ENCODE data around the gene INPP5F. TPM values are rescaled to one million over a fixed set of nuclear protein-coding genes. Genes with fewer than 3 reads are reported as not detected.
"Not testable (repeated sequence)": the region's sequence is repeated elsewhere in the genome, so short reads cannot be mapped to it uniquely, and the experiment has no call there.

INPP5F gene
- total RNA-seq, 1 experiment from 2014 or later: 7.9 TPM

DNA sequence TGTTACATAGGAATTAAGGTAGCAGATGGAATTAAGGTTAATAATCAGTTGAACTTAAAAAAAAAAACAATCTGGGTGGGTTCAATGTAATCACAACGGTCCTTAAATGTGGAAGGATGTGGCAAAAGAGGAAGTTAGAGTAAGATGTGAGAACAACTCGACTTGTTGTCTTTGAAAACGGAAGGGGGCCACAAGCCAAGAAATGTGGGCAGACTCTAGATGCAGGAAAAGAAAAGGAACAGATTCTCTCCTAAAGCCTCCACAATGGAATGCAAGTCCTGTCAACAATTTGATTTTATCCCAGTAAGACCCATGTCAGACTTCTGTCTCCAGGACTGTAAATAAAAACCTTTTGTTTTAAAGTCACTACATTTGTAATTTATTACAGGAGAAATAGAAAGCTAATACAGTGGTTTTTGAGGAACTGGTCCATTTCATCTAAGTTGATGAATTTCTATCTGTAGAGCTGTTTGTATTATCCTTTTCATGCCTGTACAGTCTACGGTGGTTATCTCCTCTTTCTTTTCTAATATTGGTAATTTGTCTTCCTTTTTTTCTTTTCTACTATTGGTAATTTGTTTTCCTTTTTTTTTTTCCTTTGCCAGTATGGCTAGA, 138.2 kb downstream of the INPP5F start:
- DNase-seq (ENCODE audit: low read depth): no peak

DNA sequence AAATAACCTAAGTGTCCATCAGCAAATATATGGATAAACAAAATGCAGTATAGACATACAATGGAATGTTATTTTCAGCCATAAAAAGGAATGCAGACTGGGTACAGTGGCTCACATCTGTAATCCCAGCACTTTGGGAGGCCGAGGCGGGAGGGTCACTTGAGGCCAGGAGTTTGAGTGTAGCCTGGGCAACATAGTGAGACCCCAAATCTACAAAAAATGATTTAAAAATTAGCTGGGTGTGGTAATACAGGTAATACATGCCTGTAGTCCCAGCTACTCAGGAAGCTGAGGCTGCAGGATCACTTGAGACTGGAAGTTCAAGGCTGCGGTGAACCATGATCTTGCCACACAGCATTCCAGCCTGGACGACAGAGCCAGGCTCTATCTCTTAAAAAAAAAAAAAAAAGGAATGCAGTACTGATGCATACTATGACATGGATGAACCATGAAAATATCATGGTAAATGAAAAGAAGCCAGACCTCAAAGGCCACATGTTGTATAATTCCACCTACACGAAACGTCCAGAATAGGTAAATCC, 139.9 kb downstream of the INPP5F start:
- DNase-seq (ENCODE audit: low read depth): no peak

DNA sequence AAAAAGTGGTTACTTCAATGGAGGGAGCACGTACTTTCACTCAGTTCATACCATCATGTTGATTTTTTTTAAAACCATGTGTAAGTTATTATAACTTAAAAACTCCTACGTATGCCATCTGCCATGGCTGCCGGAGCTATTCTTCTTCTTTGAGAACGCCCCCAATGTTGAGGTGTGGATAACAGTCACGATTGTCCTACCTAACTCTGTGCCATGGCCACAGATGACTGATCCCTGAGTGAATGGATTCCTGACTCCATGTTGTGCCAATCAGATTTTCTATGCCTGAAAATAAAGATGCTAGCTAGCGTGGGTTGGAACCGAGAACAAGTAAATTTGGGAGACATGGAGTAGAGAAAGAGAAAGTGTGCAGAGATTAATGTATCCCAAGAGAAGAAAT, 141.5 kb downstream of the INPP5F start:
- DNase-seq (ENCODE audit: low read depth): no peak

DNA sequence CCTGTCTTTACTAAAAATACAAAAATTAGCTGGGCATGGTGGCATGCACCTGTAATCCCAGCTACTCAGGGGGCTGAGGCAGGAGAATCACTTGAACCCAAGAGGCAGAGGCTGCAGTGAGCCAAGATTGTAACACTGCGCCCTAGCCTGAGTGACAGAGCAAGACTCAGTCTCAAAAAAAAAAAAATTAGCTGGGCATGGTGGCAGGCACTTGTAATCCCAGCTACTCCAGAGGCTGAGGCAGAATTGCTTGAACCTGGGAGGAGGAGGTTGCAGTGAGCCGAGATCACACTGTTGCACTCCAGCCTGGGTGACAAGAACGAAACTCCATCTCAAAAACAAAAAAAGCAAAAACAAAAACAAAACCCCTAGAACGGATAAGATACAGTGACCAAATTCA, 143.5 kb downstream of the INPP5F start:
- DNase-seq (ENCODE audit: low read depth): not testable (repeated sequence)

DNA sequence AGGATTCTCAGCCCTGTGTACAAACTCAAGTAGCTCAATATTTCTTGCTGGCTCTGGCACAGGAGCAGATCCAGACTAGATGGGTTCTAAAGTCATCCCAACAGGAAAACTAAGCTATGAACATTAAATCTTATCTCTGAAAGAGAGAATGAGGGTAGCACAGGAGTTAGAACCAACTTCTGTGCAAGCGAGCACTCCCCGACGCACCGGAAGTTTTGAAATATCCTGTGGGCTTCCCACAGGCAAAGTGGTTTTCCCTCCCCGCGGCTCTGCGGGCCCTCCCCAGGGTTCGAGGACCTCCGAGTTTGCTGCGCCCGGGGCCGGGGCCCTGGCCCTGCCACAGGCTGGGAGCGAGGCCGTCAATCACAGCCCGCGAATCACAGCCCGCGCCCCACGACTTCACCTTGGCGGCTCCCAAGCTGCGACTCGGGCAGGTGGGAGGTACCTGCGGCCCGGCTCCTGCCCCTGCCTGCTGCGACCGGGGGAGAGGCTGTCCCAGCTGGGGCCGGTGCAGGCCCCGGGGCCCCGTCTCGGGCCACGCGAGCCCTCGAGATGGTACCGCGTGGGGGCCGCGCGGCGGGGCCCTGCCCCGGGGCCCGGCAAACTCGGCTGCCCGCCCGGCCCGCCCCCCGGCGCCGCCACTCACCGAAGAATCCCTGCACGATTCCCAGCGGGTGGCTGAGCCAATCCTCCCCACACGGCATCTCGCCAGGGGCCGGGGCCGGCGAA, 146.2 kb downstream of the INPP5F start:
- DNase-seq (ENCODE audit: low read depth): peak; percentile 19

DNA sequence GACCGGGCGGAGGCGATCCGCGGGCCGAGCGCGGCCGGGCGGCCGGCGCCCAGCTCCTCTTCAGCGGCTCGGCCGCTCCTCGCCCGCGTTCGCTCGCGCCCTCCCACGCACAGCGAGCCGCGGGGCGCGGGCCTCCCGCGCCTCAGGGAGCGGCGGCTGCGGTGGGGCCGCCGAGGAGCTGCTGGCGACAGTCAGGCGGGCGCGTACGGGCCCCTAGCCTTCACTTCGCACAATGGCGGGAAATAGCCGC, 146.7 kb downstream of the INPP5F start, which contains the start of gene MCMBP:
TSS of gene MCMBP (minus strand) at position 234 of the 250 bp plus-strand sequence. CDS start 259 bp downstream, outside the sequence.
- DNase-seq (ENCODE audit: low read depth): no peak

DNA sequence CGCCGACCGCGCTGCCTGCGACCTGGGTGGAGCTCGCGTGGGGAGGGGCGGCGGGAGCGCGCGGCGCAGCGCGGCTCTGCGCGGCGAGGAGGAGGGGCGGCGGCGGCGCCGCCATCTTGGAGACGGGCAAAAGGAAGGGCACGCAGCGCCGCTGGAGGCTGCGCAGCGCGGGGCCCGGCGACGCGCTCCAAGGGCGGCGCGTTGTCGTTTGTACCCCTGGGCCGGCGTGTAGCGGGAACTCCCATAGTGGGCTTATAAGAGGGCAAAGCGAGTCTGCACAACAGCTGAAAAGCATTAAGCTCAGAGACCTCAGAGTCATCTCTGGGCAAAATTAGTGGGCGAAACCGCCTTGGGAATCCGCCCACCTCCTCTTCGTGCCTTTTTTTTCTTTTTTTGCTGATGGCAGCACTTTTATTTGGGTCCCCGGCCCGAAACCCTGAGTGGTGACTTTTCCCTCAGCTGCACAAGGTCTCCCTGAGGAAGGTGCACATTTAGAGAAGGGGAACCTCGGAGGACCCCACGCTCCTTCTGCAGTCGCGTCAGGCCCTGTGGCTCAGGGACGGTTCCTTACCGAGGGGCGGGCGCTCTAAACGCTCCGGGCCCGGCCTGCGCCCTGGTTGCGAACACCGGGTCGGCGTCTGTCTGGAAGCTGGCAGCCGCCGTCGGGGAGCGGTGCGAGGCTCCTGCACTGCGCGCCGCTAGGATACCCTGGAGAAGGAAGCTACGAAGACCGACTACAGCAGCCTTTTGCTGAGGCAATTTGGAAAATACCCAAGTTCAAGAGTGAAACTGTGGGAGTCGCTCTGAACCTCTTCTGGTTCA, 147.2 kb downstream of the INPP5F start:
- DNase-seq (ENCODE audit: low read depth): peak; percentile 88

DNA sequence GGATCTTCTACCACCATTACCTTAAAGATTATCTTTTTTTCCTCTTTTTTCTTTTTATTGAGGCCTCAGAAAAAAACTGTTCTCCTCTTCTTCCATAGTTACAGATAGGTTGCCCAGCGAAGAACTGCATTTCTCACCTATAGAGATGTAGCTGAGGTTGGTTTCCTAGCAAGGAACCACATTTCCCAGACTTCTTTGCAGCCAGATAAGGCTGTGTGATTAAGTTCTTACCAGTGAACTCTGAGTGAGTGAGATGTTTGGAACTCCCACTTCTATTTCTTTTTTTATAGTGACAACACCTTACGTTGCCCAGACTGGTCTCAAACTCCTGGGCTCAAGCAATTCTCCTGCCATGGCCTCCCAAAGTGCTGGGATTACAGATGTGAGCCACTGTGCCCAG, 152.7 kb downstream of the INPP5F start:
- DNase-seq (ENCODE audit: low read depth): no peak

Other genes starting within 250 kb of the INPP5F start
- 22.1 and 22.8 TPM in 2 replicates for gene RGS10, start 183.3 kb upstream of the INPP5F start, total RNA-seq (2014; rRNA removed; shearing (Covaris generic))
- gene TIAL1, start 129.1 kb upstream of the INPP5F start, total RNA-seq (2014; rRNA removed; shearing (Covaris generic)): 28.4 and 40.4 TPM in 2 replicates
- 6.9 and 9.4 TPM in 2 replicates for gene BAG3, start 74.7 kb upstream of the INPP5F start, total RNA-seq (2014; rRNA removed; shearing (Covaris generic))
- gene MCMBP, start 146.8 kb downstream of the INPP5F start, total RNA-seq (2014; rRNA removed; shearing (Covaris generic)): 60.6 and 70.4 TPM in 2 replicates
- gene SEC23IP, start 166.7 kb downstream of the INPP5F start, total RNA-seq (2014; rRNA removed; shearing (Covaris generic)): 12.1 and 20.8 TPM in 2 replicates